Measurements from ENCODE around the gene CBFA2T3. TPM values are rescaled to one million over a fixed set of nuclear protein-coding genes. Genes with fewer than 3 reads are reported as not detected.

The CBFA2T3 gene
- total RNA-seq, 4 donors from 2014 or later, result 1.4 to 5.8 (median 1.5) TPM

DNA sequence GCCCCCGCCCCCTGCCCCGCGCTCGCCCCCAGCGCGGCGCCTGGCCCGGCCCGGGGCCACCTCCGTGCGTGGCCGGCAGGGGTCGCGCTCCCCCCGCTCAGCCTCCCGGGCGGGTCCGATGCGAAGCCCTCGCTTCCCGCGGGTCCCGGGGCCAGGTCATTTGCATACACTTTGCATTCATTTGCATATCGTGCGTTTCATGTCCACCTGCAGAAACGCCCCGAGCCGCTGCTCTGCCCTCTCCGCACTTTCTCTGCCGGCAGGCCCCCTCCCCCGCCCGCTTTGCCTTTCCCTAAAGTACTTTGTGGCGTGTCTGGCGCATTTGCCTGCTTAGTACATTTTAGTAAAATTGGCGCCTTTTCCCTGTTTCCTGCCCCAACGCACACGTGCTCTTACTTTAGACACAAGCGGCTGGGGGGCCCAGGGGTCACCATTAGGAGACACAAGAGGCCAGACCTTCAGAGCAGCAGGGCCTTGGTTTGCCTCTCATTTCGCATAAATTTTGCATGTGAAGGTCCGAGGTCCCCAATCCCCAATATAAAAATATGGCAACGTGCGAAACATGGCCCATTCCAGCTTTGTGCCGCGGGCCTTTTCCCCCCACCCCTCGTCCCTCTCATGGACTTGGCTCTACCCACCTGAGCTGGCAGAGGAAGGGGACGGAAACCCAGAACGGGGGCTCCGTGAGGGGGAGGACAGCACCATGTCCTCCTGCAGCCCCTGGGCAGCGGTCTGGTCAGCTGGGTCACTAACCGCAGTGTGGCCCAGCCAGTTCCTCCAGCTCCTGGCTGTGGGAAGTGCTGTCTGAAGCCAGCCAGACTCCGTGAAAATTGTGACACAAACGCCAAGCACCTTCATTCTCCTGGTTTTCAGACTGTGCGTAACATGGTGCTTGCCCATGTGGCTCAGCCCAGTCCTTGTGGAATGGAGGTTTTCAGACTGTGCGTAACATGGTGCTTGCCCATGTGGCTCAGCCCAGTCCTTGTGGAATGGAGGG, 34.8 kb downstream of the CBFA2T3 start:
- peaks cover 0 to 52% (median 13%) of the 10 kb centered on the region in 3 donors for H3K4me1 ChIP-seq
- H3K9me3 ChIP-seq, result no peaks in the 10 kb centered on the region
- peak in 3 of 4 experiments; percentile 52 to 68 (median 55) for TF ChIP-seq CTCF (IDR thresholded peaks at IDR 0.05)
- TF ChIP-seq POLR2AphosphoS5 (IDR thresholded peaks at IDR 0.05), result no peak
- WGBS, 2 donors (ENCODE audit: low coverage in 1 of 2), result 26 to 47% methylated on average over 16 to 24 of the region's 54 CpGs
- peak; percentile 39 for ATAC-seq
- peaks cover 87% of the 10 kb centered on the region for H3K27me3 ChIP-seq
- no peaks in the 10 kb centered on the region for H3K36me3 ChIP-seq
- peak overlapping the region in 1 of 2 donors; percentile 62 for H3K4me3 ChIP-seq
- no peak overlapping the region for H3K27ac ChIP-seq

GRCh38 chr16:88940862-88941817, 35.9 kb downstream of the CBFA2T3 start:
- H3K4me3 ChIP-seq, result peak overlapping the region; percentile 23 to 62
- no peaks in the 10 kb centered on the region for H3K36me3 ChIP-seq
- WGBS, 2 donors (ENCODE audit: low coverage in 1 of 2), result no CpG with 5 or more reads among the region's 152 CpGs
- TF ChIP-seq POLR2A (IDR thresholded peaks at IDR 0.05) (no peak), CTCF (IDR thresholded peaks at IDR 0.05) (no peak), POLR2AphosphoS5 (IDR thresholded peaks at IDR 0.05) (no peak), EP300 (IDR thresholded peaks at IDR 0.05) (no peak)
- ATAC-seq, result peak; percentile 13
- peaks cover 93% of the 10 kb centered on the region for H3K27me3 ChIP-seq
- peak overlapping the region in 3 of 4 donors; percentile 64 to 79 (median 69) for H3K27ac ChIP-seq
- H3K9me3 ChIP-seq, result no peaks in the 10 kb centered on the region
- peaks cover 0 to 63% (median 21%) of the 10 kb centered on the region in 3 donors for H3K4me1 ChIP-seq

DNA sequence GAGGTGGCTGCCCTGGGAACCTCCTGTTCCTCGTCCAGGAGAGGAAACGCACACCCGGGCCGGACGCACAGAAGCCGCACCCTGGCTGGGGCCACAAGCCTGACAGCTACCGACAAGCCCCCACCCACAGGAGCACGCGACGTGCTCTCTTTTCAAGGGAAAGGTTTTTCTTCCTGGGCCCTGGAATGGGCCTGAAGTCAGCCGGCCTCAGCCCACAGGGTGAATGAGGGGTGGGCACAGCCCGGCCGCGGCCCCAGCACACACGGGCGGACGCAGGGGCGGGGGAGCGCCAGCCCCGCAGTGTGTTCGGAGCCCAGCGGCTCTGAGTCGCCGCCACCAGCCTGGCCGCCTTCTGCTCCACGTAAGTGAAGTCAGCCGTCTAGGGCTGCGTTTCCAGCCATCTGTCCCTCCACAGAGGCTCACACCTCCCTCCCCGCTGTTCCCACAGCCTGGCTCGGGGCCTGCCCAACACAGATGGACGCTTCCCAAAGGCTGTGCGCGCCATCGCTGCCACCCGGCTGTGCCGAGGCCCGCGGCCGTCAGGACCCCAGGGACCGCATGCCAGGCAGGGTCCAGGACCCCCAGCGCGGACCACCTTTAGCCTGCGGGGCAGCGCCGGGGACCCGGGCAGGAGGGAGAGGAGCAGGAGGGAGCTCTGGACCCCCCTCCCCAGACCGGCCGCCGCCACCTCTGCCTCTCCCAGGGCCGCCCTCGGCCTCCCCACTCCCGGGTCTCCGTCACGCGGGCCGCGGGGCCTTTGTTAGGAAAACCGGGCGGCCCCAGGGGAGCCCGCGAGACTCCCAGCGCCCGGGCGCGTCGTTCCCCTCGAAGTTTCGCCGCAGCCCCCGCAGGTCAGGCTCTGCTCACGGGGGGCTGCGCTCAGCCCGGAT, 36.8 kb downstream of the CBFA2T3 start:
- H3K4me1 ChIP-seq, result peaks cover 0 to 69% (median 25%) of the 10 kb centered on the region in 3 donors
- H3K9me3 ChIP-seq, result no peaks in the 10 kb centered on the region
- H3K36me3 ChIP-seq, result no peaks in the 10 kb centered on the region
- peaks cover 93% of the 10 kb centered on the region for H3K27me3 ChIP-seq
- peak; percentile 56 for ATAC-seq
- WGBS, 2 donors (ENCODE audit: low coverage in 1 of 2), result no CpG with 5 or more reads among the region's 73 CpGs
- H3K4me3 ChIP-seq, result peak overlapping the region; percentile 23 to 62
- TF ChIP-seq CTCF (IDR thresholded peaks at IDR 0.05) (no peak), POLR2A (IDR thresholded peaks at IDR 0.05) (no peak), POLR2AphosphoS5 (IDR thresholded peaks at IDR 0.05) (no peak), EP300 (IDR thresholded peaks at IDR 0.05) (no peak)
- peak overlapping the region in 3 of 4 donors; percentile 64 to 79 (median 69) for H3K27ac ChIP-seq

DNA sequence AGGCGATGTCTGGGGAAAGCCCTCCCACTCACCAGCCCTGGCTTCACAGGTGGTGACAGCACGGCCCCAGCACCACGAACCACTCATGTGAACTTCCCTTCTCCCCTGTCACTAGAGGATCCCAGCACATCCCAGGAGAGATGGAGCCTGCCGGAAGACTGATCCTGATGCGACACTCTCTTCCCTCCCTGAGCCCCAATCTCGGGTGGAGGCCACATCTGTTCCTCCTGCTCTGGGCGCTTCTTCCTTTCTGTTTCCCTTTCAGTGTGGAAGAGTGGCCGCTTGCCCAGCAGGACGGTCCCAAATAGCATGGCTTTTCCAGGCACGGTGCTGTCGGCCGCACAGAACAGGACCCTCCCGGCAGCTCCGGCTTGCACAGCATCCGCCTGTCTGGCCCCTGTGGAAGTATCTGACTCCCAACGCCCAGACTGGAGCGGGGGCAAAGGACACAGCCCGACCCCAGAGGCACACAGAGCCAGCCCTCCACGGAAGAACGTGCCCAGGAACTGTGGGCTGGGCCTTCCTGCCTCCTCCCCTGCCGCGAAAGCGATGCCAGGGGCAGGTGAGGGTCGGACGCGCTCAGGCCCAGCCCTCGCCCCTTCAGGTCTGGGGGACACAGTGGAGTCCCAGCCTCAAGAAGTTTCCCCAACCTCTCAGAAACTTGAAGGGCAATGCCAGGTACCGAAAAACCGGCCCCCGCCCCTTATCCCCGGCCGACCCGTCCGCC, 37.6 kb downstream of the CBFA2T3 start:
- peaks cover 92% of the 10 kb centered on the region for H3K27me3 ChIP-seq
- peak; percentile 22 for ATAC-seq

More for the DNA sequence above, 37.6 kb downstream of the CBFA2T3 start:
- Histone ChIP-seq H3K9me3 (no peaks in the 10 kb centered on the region), H3K4me1 (peaks cover 0 to 69% (median 25%) of the 10 kb centered on the region in 3 donors), H3K4me3 (peak overlapping the region; percentile 23 to 62), H3K27ac (peak overlapping the region in 3 of 4 donors; percentile 64 to 79 (median 69)), H3K36me3 (no peaks in the 10 kb centered on the region)
- WGBS, 2 donors (ENCODE audit: low coverage in 1 of 2), result 45 to 60% methylated on average over 1 to 11 of the region's 34 CpGs
- TF ChIP-seq CTCF (IDR thresholded peaks at IDR 0.05) (no peak), POLR2AphosphoS5 (IDR thresholded peaks at IDR 0.05) (no peak), POLR2A (IDR thresholded peaks at IDR 0.05) (no peak), EP300 (IDR thresholded peaks at IDR 0.05) (no peak)

All from gastroesophageal sphincter (tissue), 4 donors.